Osteocyte (in vitro differentiated cells): ENCODE data around the gene NHLRC2. TPM values are rescaled to one million over a fixed set of nuclear protein-coding genes. Genes with fewer than 3 reads are reported as not detected.

Experiments used
- DNase-seq: peaks from one replicate; pipeline ENCODE4 v3.0.0; 2021; ENCODE audit warnings: mixed read lengths; ENCODE audit not compliant: unreplicated experiment; ENCODE audit errors: extremely low spot score
- H3K27ac Mint-ChIP-seq: one replicate; pipeline ENCODE4 v1.8.0; 2021; ENCODE audit warnings: mild to moderate bottlenecking, mixed read lengths; ENCODE audit not compliant: unreplicated experiment
- H3K27me3 Mint-ChIP-seq: one replicate; pipeline ENCODE4 v1.8.0; 2021; ENCODE audit warnings: mixed read lengths; ENCODE audit not compliant: unreplicated experiment
- H3K36me3 Mint-ChIP-seq: one replicate; pipeline ENCODE4 v1.8.0; 2021; ENCODE audit warnings: mixed read lengths; ENCODE audit not compliant: unreplicated experiment
- H3K4me1 Mint-ChIP-seq: one replicate; pipeline ENCODE4 v1.8.0; 2021; ENCODE audit warnings: mixed read lengths; ENCODE audit not compliant: unreplicated experiment
- H3K4me3 Mint-ChIP-seq: one replicate; pipeline ENCODE4 v1.8.0; 2021; ENCODE audit warnings: mild to moderate bottlenecking, moderate library complexity, mixed read lengths; ENCODE audit not compliant: unreplicated experiment
- H3K9me3 Mint-ChIP-seq: one replicate; pipeline ENCODE4 v1.8.0; 2021; ENCODE audit warnings: mixed read lengths; ENCODE audit not compliant: unreplicated experiment
- CTCF ChIP-seq: fragments of 200-600 bp; sonication (generic); IDR thresholded peaks from 2 replicates; pipeline ENCODE4 v1.5.0; 2021; ENCODE audit warnings: antibody characterized with exemption, mild to moderate bottlenecking, moderate library complexity
- total RNA-seq: library from RNA; stranded (reverse); gene quantifications from 2 replicates; pipeline ENCODE4 v1.2.1, GENCODE V29; 2021

NHLRC2 gene
- total RNA-seq, 1 donor from 2014 or later, result 39.3 TPM

- Mint-ChIP-seq H3K4me3 (no peak overlapping the region), H3K27me3 (no peaks in the 10 kb centered on the region), H3K9me3 (no peaks in the 10 kb centered on the region)
Measured at GRCh38 chr10:113894581-113894980, 40.1 kb downstream of the NHLRC2 start.

GRCh38 chr10:113895018-113895417, 40.6 kb downstream of the NHLRC2 start:
- TF ChIP-seq CTCF, result no peak
- no peak overlapping the region for H3K4me3 Mint-ChIP-seq
- peak overlapping the region; percentile 24 for H3K27ac Mint-ChIP-seq
- H3K4me1 Mint-ChIP-seq, result peaks cover 44% of the 10 kb centered on the region
- H3K27me3 Mint-ChIP-seq, result no peaks in the 10 kb centered on the region
- DNase-seq, result no peak
- no peaks in the 10 kb centered on the region for H3K9me3 Mint-ChIP-seq
- peaks cover 24% of the 10 kb centered on the region for H3K36me3 Mint-ChIP-seq

More at GRCh38 chr10:113894581-113894980, 40.1 kb downstream of the NHLRC2 start:
- H3K27ac Mint-ChIP-seq, result no peak overlapping the region
- no peak for TF ChIP-seq CTCF
- DNase-seq, result no peak
- peaks cover 47% of the 10 kb centered on the region for H3K4me1 Mint-ChIP-seq
- H3K36me3 Mint-ChIP-seq, result peaks cover 25% of the 10 kb centered on the region

GRCh38 chr10:113897693-113898618, 43.5 kb downstream of the NHLRC2 start:
- H3K9me3 Mint-ChIP-seq, result no peaks in the 10 kb centered on the region
- H3K27ac Mint-ChIP-seq, result peak overlapping the region; percentile 65
- no peaks in the 10 kb centered on the region for H3K27me3 Mint-ChIP-seq
- no peak for DNase-seq
- peaks cover 33% of the 10 kb centered on the region for H3K4me1 Mint-ChIP-seq
- peaks cover 38% of the 10 kb centered on the region for H3K36me3 Mint-ChIP-seq
- no peak for TF ChIP-seq CTCF
- H3K4me3 Mint-ChIP-seq, result no peak overlapping the region

- Mint-ChIP-seq H3K9me3 (no peaks in the 10 kb centered on the region), H3K36me3 (peaks cover 56% of the 10 kb centered on the region), H3K4me3 (no peak overlapping the region), H3K27me3 (no peaks in the 10 kb centered on the region), H3K4me1 (peaks cover 20% of the 10 kb centered on the region), H3K27ac (no peak overlapping the region)
- DNase-seq, result no peak
- no peak for TF ChIP-seq CTCF
Measured at GRCh38 chr10:113899952-113900598, 45.6 kb downstream of the NHLRC2 start.

GRCh38 chr10:113905756-113906155, 51.3 kb downstream of the NHLRC2 start:
- no peaks in the 10 kb centered on the region for H3K9me3 Mint-ChIP-seq
- no peaks in the 10 kb centered on the region for H3K27me3 Mint-ChIP-seq
- no peak for TF ChIP-seq CTCF
- no peak for DNase-seq
- peaks cover 55% of the 10 kb centered on the region for H3K36me3 Mint-ChIP-seq
- peaks cover 19% of the 10 kb centered on the region for H3K4me1 Mint-ChIP-seq
- peak overlapping the region; percentile 93 for H3K27ac Mint-ChIP-seq
- H3K4me3 Mint-ChIP-seq, result no peak overlapping the region
